Transverse colon (tissue), 4 donors: Measurements from ENCODE around the gene PHAF1. TPM values are rescaled to one million over a fixed set of nuclear protein-coding genes. Genes with fewer than 3 reads are reported as not detected.

Source experiments
- DNase-seq: peaks from one replicate; pipeline ENCODE4 v3.0.0-alpha.2; 2019
- H3K27ac ChIP-seq, 4 donors: fragments of 200-600 bp; sonication (generic); 2 replicates each; pipeline ENCODE4 v1.5.1; 2016 to 2018; ENCODE audit warnings: inconsistent platforms in 4 of 4
- H3K27me3 ChIP-seq: fragments of 200-600 bp; sonication (generic); 2 replicates; pipeline ENCODE4 v1.5.1; 2017; ENCODE audit warnings: inconsistent platforms
- H3K36me3 ChIP-seq, 4 donors: fragments of 200-600 bp; sonication (generic); 2 replicates each; pipeline ENCODE4 v1.5.1; 2017 to 2019; ENCODE audit warnings: inconsistent platforms in 4 of 4
- H3K4me1 ChIP-seq, 4 donors: fragments of 200-600 bp; sonication (generic); 2 replicates each; pipeline ENCODE4 v1.5.1; 2017 to 2020; ENCODE audit warnings: inconsistent platforms in 4 of 4
- H3K4me3 ChIP-seq, 4 donors: fragments of 200-600 bp; sonication (generic); 1 replicate in 1 of 4; 2 replicates in 3 of 4; pipeline versions ENCODE4 v1.5.1 to v1.6.1; 2017 to 2019; ENCODE audit warnings: inconsistent platforms in 4 of 4
- H3K9me3 ChIP-seq, 2 donors: fragments of 200-600 bp; sonication (generic); 2 replicates each; pipeline ENCODE4 v1.5.1; 2017 to 2019; ENCODE audit warnings: inconsistent platforms in 2 of 2
- CTCF ChIP-seq, 5 experiments: fragments of 200-600 bp in 3 of 5; fragments of 450-650 bp in 2 of 5; sonication (generic) in 3 of 5; IDR thresholded peaks; 1 replicate in 2 of 5; 2 replicates in 3 of 5; pipeline ENCODE4 v1.5.1; 2016 to 2017; ENCODE audit warnings: antibody characterized with exemption in 5 of 5, inconsistent platforms in 3 of 5, mild to moderate bottlenecking in 2 of 5, moderate library complexity in 1 of 5
- EP300 ChIP-seq: sonication (generic); formaldehyde crosslinking; IDR thresholded peaks from one replicate; pipeline ENCODE4 v1.6.1; 2017; ENCODE audit warnings: antibody characterized with exemption, low read depth
- POLR2A ChIP-seq: fragments of 450-650 bp; IDR thresholded peaks from one replicate; pipeline ENCODE4 v1.6.1; 2016; ENCODE audit warnings: antibody characterized with exemption, mild to moderate bottlenecking, moderate library complexity
- POLR2AphosphoS5 ChIP-seq, 3 donors: sonication (generic); formaldehyde crosslinking; IDR thresholded peaks; one replicate each; pipeline ENCODE4 v1.6.1; 2016; ENCODE audit warnings: antibody characterized with exemption in 3 of 3
- WGBS, 2 donors: methylation state at CpG; one replicate each; pipeline ENCODE4 v1.1.5; 2018; ENCODE audit warnings: low coverage in 1 of 2; 5-methylcytosine and 5-hydroxymethylcytosine counted together
- in situ Hi-C, 4 donors: fragments of 200-750 bp; cut with MboI; loops; one replicate each; pipeline versions ENCODE4 v1.15.0 to v1.15.1; 2017; ENCODE audit warnings: low sequenced_read_pairs in 3 of 4, low pct_ligation_motif_present in 1 of 4, low pct_unique_long_range_greater_than_20kb in 1 of 4
- intact Hi-C: fragments of 100-400 bp; cut with DNase I; formaldehyde crosslinking; loops from one replicate; pipeline ENCODE4 v1.15.1; 2023; ENCODE audit warnings: low total_unique reads
- total RNA-seq, 4 donors: library from RNA; depleted of rRNA; stranded (reverse); fragments of >200 nt; gene quantifications; one replicate each; pipeline ENCODE4 v1.1.0, GENCODE V29; 2016

PHAF1 gene
- total RNA-seq, 4 donors from 2014 or later = 13.3 to 23.8 (median 17.7) TPM

GRCh38 chr16:67170949-67171649 lies 61.4 kb downstream of the PHAF1 start:
- Histone ChIP-seq H3K4me1 (peaks cover 26 to 49% (median 37%) of the 10 kb centered on the region in 4 donors), H3K27me3 (peaks cover 8% of the 10 kb centered on the region), H3K4me3 (peak overlapping the region; percentile 28 to 52 (median 43)), H3K36me3 (no peaks in the 10 kb centered on the region), H3K27ac (peak overlapping the region; percentile 82 to 87 (median 83)), H3K9me3 (no peaks in the 10 kb centered on the region)
- no peak for TF ChIP-seq CTCF (IDR thresholded peaks at IDR 0.05)
- TF ChIP-seq EP300 = no peak
- no peak for TF ChIP-seq POLR2A
- TF ChIP-seq POLR2AphosphoS5 (IDR thresholded peaks at IDR 0.05) = no peak
- no peak for DNase-seq
- WGBS, 2 donors = 48 to 89% methylated on average over 6 to 14 of the region's 14 CpGs
- intact Hi-C loops = loop anchor here (5.0 kb wide), 1 partner anchor 364 kb away; no protein-coding TSS in a partner anchor
- in situ Hi-C loops = loop anchor here in 2 of 4 donors (25.0 kb wide), 2 partner anchors 184 to 209 kb away; partner anchors contain the start of genes CES3 (in 1 of the 2) and CES4A (in 1 of the 2)

GRCh38 chr16:67173323-67173722 lies 63.6 kb downstream of the PHAF1 start:
- intact Hi-C loops = loop anchor here (5.0 kb wide), 1 partner anchor 366 kb away; no protein-coding TSS in a partner anchor
- no peaks in the 10 kb centered on the region for H3K27me3 ChIP-seq
- peaks cover 33 to 57% (median 43%) of the 10 kb centered on the region in 4 donors for H3K4me1 ChIP-seq
- H3K9me3 ChIP-seq = no peaks in the 10 kb centered on the region
- no peak for DNase-seq
- no peaks in the 10 kb centered on the region for H3K36me3 ChIP-seq
- TF ChIP-seq POLR2AphosphoS5 (IDR thresholded peaks at IDR 0.05) (no peak), POLR2A (no peak), CTCF (IDR thresholded peaks at IDR 0.05) (no peak), EP300 (no peak)
- peak overlapping the region; percentile 29 to 52 (median 40) for H3K4me3 ChIP-seq
- peak overlapping the region; percentile 89 to 95 (median 94) for H3K27ac ChIP-seq
- 88 to 100% methylated on average over 1 of the region's 1 CpG for WGBS, 2 donors
- in situ Hi-C loops = loop anchor here in 2 of 4 donors (25.0 kb wide), 2 partner anchors 186 to 211 kb away; partner anchors contain the start of genes CES3 (in 1 of the 2) and CES4A (in 1 of the 2)

- H3K4me3 ChIP-seq = peak overlapping the region; percentile 29 to 52 (median 40)
- intact Hi-C loops (loop anchor here (5.0 kb wide), 1 partner anchor 367 kb away; no protein-coding TSS in a partner anchor), in situ Hi-C loops (loop anchor here in 2 of 4 donors (25.0 kb wide), 2 partner anchors 187 to 212 kb away; partner anchors contain the start of genes CES3 (in 1 of the 2) and CES4A (in 1 of the 2))
- H3K36me3 ChIP-seq = no peaks in the 10 kb centered on the region
- peak overlapping the region; percentile 89 to 95 (median 94) for H3K27ac ChIP-seq
- H3K9me3 ChIP-seq = no peaks in the 10 kb centered on the region
- H3K4me1 ChIP-seq = peaks cover 39 to 62% (median 48%) of the 10 kb centered on the region in 4 donors
- no peaks in the 10 kb centered on the region for H3K27me3 ChIP-seq
- WGBS, 2 donors = 0% methylated on average over 59 of the region's 71 CpGs; no CpG with 5 or more reads in 1 of the 2 donors
- TF ChIP-seq POLR2A (peak; percentile 96), POLR2AphosphoS5 (IDR thresholded peaks at IDR 0.05) (peak; percentile 65 to 93 (median 92)), CTCF (IDR thresholded peaks at IDR 0.05) (peak in 4 of 5 experiments; percentile 8 to 30 (median 21)), EP300 (peak; percentile 5)
- peak; percentile 93 for DNase-seq
These were observed 64.3 kb downstream of the PHAF1 start for GRCh38 chr16:67173808-67174705.
